Measurements from ENCODE around the gene SGSM1. TPM values are rescaled to one million over a fixed set of nuclear protein-coding genes. Genes with fewer than 3 reads are reported as not detected.

SGSM1 gene
- total and polyA plus RNA-seq, 2 of the 4 experiments (the other 2 are of a cell fraction) = not detected

GRCh38 chr22:24957043-24957442 is 151.0 kb downstream of the SGSM1 start:
- H2AK5ac ChIP-seq (ENCODE audit: low read depth, low read length) = no peak overlapping the region
- H4K91ac ChIP-seq (ENCODE audit: insufficient read depth, low read depth, low read length) = no peak overlapping the region
- DNase-seq = no peak
- H3K23ac ChIP-seq (ENCODE audit: low read depth, low read length) = no peak overlapping the region
- H3K56ac ChIP-seq (ENCODE audit: extremely low read depth, insufficient read depth, low read length) = no peak overlapping the region
- no peaks in the 10 kb centered on the region for H3K4me1 ChIP-seq (ENCODE audit: control insufficient read depth, insufficient read depth, low read length)
- H3K9me1 ChIP-seq (ENCODE audit: insufficient read depth, low read length) = no peaks in the 10 kb centered on the region
- H3K9ac ChIP-seq (ENCODE audit: low read depth, low read length) = no peak overlapping the region
- no peak overlapping the region for H4K5ac ChIP-seq (ENCODE audit: low read depth, low read length)
- ChIA-PET CTCF (no interaction called here), POLR2A (ENCODE audit: unreplicated experiment) (no interaction called here)
- no peak for ATAC-seq (ENCODE audit: low read depth)
- no peaks in the 10 kb centered on the region for H3K9me3 ChIP-seq (ENCODE audit: control insufficient read depth, insufficient read depth, low read length)
- H2AK9ac ChIP-seq (replicated peaks; ENCODE audit: low read depth, low read length, poor library complexity) = no peak overlapping the region
- no peak overlapping the region for H3K27ac ChIP-seq (ENCODE audit: insufficient read depth, low read length)
- H3K79me1 ChIP-seq (ENCODE audit: low read depth in 1 of 2, low read length in 2 of 2) = no peaks in the 10 kb centered on the region
- H3K14ac ChIP-seq (replicated peaks; ENCODE audit: low read depth, low read length) = no peak overlapping the region
- no peak overlapping the region for H4K8ac ChIP-seq (ENCODE audit: low read depth in 2 of 2, low read length in 2 of 2)
- H3K18ac ChIP-seq (ENCODE audit: low read depth, low read length) = no peak overlapping the region
- H4K20me1 ChIP-seq (ENCODE audit: insufficient read depth, low read length) = no peaks in the 10 kb centered on the region
- no peak overlapping the region for H2AFZ ChIP-seq (replicated peaks; ENCODE audit: low read length, poor library complexity)
- in situ Hi-C loops (cut with MboI; ENCODE audit: low sequenced_read_pairs) (no loop called here), dilution Hi-C loops (cut with HindIII; ENCODE audit: low sequenced_read_pairs, unreplicated experiment) (no loop called here), intact Hi-C loops (cut with micrococcal nuclease) (no loop called here)
- no peak overlapping the region for H2BK15ac ChIP-seq (ENCODE audit: low read depth, low read length)
- no peak overlapping the region for H2BK20ac ChIP-seq (ENCODE audit: low read depth, low read length)
- WGBS, 2 experiments (ENCODE audit: extremely low coverage in 2 of 2, insufficient read length in 1 of 2) = 20% methylated on average over 1 of the region's 2 CpGs; no CpG with 5 or more reads in 1 of the 2 experiments
- no peak overlapping the region for H2BK5ac ChIP-seq (ENCODE audit: low read depth, low read length, poor library complexity, severe bottlenecking)
- H3K4me3 ChIP-seq (ENCODE audit: insufficient read depth, low read depth, low read length) = no peak overlapping the region
- H3K4me2 ChIP-seq (ENCODE audit: low read depth, low read length) = no peak overlapping the region
- no peak overlapping the region for H3K4ac ChIP-seq (ENCODE audit: low read depth, low read length)
- H3K27me3 ChIP-seq (ENCODE audit: control insufficient read depth, insufficient read depth, low read length) = peaks cover 19% of the 10 kb centered on the region
- H2BK120ac ChIP-seq (ENCODE audit: low read depth, low read length) = no peak overlapping the region
- TF ChIP-seq CTCF (conservative IDR thresholded peaks at IDR 0.05; ENCODE audit: low read depth, low read length) (no peak), USF2 (IDR thresholded peaks at IDR 0.05; ENCODE audit: low read depth, low read length) (no peak), CHD1 (IDR thresholded peaks at IDR 0.05; ENCODE audit: low read depth, low read length) (no peak), MAZ (IDR thresholded peaks at IDR 0.05; ENCODE audit: borderline replicate concordance, low read depth, low read length) (no peak), SMC3 (IDR thresholded peaks at IDR 0.05; ENCODE audit: low read depth, low read length) (no peak), POLR2A (IDR thresholded peaks at IDR 0.05; ENCODE audit: low read depth, low read length) (no peak), CEBPB (IDR thresholded peaks at IDR 0.05; ENCODE audit: low read depth, low read length) (no peak), MXI1 (IDR thresholded peaks at IDR 0.05; ENCODE audit: borderline replicate concordance, low read depth, low read length) (no peak), MAFK (IDR thresholded peaks at IDR 0.05; ENCODE audit: low read depth, low read length) (no peak), NFE2L2 (IDR thresholded peaks at IDR 0.05; ENCODE audit: low read depth, low read length) (no peak), BHLHE40 (IDR thresholded peaks at IDR 0.05; ENCODE audit: low read depth, low read length) (no peak), FOS (IDR thresholded peaks at IDR 0.05; ENCODE audit: low read depth, low read length) (no peak), RCOR1 (IDR thresholded peaks at IDR 0.05; ENCODE audit: insufficient replicate concordance, low read length) (no peak), RFX5 (IDR thresholded peaks at IDR 0.05; ENCODE audit: low read depth, low read length) (no peak), RAD21 (IDR thresholded peaks at IDR 0.05; ENCODE audit: low read length) (no peak)
- TF ChIP-seq, protein P1, sequence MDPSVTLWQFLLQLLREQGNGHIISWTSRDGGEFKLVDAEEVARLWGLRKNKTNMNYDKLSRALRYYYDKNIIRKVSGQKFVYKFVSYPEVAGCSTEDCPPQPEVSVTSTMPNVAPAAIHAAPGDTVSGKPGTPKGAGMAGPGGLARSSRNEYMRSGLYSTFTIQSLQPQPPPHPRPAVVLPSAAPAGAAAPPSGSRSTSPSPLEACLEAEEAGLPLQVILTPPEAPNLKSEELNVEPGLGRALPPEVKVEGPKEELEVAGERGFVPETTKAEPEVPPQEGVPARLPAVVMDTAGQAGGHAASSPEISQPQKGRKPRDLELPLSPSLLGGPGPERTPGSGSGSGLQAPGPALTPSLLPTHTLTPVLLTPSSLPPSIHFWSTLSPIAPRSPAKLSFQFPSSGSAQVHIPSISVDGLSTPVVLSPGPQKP (IDR thresholded peaks at IDR 0.05; ENCODE audit: borderline replicate concordance, low read depth, low read length) = no peak
- no peaks in the 10 kb centered on the region for H3K36me3 ChIP-seq (ENCODE audit: control insufficient read depth, insufficient read depth, low read length)
- BruUV-seq (replicated peaks) = no TSS peak

Measured in IMR-90 (cell line).